UCSD-AML1 (cell line): ENCODE data around the gene RSPO3.

Experiments
- DNase-seq: peaks from one replicate; lab custom pipeline; 2025; ENCODE audit not compliant: unreplicated experiment; lab: John Stamatoyannopoulos, UW

The RSPO3 gene

DNA sequence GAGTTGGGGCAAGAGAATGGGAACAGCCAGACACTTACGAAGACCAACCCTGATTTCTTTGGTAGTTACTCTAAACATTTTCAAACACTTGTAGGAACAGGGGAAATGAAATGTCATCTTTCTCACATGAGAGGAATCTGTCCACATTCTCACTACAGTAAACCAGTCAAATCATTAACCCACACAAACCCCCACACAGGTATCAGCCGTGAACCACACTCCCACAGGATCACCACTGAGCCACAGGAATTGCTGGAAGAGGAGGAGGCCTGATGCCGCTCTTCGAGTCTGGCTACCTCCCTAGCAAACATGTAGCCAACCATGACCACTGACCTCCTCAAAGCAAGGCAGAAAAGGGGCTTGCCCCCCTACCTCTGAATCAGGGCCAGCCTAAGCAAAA, 6.9 kb upstream of the RSPO3 start:
- DNase-seq: no peak

DNA sequence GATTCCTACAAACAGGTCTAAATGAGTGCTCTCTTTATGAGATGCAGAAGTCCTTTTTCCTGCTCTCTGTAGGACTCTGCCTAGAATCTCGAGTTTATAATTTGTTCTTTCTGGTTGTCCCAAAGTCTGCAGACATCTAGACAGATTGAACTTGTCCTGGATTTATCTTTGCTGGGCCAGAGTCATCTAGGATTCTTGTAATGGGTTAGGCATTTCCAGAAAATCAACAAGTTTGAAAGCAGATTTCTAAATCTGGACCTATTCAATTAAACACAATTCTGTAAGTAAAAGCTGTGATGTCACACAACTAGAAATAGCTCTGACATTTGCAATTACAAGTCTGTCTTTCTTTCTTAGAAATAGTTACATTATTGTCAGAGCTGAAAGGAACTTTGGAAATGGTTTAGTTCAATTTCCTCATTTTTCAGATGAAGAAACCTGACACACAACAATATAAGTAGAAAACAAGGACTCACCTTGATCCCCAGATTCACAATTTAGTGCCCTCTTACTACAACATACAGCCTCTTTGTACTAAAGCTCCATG, 4.2 kb upstream of the RSPO3 start:
- DNase-seq: no peak

DNA sequence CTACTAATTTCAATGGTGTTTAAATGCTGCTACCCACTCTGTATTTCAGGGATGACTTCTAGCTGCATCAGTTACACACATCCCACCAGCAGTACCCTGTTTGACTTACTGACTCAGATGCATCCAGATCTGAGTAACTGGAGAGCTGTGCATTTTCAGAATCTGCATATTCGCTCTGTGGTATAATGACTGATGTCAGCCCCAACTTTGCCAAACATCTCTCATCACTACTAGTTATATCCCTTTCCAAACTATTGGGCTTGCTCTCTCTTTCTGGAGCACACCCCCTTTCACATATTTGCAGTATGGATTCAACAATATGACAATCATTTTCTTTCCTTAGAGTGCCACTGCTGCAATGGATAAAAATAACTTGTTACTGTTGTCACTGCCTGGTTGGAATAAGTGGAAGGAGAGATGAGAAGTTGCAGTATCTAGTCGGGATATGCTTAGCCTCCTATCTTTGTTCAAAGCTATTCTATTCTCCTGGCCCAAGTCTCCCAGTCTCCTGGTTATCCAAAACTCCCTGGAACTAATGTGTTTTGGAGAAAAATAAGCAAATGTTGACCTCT, 3.3 kb upstream of the RSPO3 start:
- DNase-seq: no peak

GRCh38 chr6:127115746-127116145, 2.7 kb upstream of the RSPO3 start:
- DNase-seq: no peak

GRCh38 chr6:127117979-127118297, 533 bp upstream of the RSPO3 start:
- no peak for DNase-seq

GRCh38 chr6:127119102-127120022, 891 bp downstream of the RSPO3 start:
- DNase-seq: no peak

- DNase-seq: no peak
Measured at GRCh38 chr6:127120023-127120786, 1.7 kb downstream of the RSPO3 start.

DNA sequence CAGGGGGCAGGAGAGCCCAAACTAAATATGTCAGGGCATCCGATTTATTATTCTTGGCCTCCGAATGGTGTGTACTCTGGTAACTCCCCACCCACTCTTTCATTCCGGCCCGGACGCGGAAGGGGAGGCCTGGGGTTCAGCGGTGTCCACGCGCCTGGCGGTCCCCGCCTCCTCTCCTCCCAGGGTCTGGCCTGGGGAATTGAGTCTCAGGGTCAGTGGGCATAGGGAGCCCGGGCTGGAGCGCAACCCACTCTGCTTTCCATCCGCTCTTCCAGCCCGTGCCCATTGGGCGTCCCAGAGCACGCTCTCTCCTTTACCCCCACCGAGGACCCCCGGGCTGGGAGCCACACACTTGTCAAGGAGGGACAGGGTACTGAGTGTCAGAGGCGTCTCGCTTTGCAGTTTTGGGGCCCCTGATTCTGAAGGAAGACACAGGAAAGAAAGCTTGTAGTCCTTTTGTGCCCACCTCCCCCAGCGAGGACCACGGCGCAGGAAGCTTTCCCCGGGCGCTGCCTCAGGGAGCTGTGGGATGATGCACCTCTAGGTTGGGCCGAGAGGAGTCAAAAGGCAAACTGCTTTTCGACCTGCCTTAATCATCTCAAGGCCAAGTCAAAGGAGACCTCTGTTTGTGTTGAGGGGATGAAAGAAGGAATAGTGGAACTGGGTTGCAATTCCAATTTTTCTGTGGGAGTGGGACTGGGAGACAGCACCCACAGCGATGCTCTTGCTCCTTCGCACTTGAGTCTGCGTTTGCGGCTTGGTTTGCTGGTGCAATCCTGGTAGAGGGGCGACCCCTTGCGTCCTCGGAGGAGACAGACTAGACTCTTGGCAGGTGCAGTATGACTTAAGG, 2.5 kb downstream of the RSPO3 start:
- peak; percentile 39 for DNase-seq

DNA sequence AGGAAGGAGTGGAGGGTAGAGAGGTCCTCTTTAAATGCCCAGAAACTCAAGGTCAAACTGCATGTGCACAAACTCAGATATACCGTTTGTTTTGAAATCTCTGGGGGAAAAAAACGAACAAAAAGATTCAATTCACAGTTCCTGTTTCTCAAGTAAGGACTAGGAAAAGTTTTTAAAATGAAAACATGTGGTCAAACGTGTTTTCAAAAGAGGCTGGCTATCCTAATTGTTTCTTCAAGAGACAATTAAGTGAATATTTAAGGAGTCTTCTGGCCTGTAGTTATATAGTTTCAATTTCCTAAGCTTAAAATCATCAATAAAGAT, 3.1 kb downstream of the RSPO3 start:
- no peak for DNase-seq

DNA sequence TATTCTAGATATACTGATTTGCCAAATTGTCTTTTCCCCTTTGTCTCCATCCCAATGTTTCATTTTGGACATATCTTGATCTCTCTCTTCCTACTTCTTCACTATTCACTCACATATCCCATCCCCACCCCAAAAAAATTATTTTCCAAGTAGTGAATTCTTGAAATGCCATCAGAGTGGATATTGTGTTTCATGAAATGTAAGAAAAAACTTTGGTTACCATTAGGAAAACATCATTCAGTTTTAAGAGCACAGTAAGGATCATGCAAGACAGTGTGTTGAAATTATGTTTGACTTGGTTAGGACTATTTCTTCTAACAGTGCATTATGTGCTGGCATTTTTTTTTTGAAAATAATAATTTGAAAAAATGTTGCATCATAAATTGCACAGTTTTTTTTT, 5.7 kb downstream of the RSPO3 start:
- DNase-seq: no peak

- no peak for DNase-seq
Measured at GRCh38 chr6:127124680-127125079, 6.2 kb downstream of the RSPO3 start.

GRCh38 chr6:127128066-127128465, 9.6 kb downstream of the RSPO3 start:
- no peak for DNase-seq

DNA sequence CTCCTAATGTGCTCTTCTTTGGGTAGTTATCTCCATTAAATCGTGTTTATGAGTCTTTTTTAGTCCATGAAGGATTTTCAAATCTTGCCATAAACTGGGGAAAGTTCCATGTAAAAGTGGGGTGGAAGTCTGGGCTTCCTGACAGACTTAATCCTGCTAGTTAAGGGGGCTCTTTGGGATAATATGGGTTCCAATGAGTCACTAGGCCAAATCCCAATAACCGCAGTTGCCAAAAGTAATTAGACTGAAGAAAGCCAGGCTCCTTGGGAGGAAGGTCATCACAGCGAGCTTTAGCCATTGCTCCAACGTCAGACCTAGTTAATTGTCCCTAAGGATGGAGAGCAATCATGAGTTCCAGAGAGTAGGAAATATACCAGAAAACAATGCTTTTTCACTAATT, 10.8 kb downstream of the RSPO3 start:
- DNase-seq: no peak

DNA sequence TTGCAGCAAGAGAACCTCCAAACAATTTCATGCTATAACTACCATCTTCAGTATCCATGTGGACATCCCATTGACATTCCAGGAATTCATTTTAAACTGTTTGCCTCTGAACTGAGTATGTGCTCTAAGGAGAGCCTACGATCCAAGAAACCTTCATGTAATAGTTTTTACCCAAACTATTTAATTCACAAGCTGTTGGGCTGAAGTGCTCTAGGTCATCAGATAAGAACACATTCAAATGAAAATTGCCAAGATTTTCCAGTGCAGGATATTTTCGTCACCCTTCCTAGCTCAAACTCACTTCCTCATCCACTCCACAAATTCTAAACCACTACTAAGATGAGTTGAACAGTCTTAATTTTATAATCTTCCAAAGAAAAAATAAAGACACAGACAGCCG, 12.8 kb downstream of the RSPO3 start:
- no peak for DNase-seq

DNA sequence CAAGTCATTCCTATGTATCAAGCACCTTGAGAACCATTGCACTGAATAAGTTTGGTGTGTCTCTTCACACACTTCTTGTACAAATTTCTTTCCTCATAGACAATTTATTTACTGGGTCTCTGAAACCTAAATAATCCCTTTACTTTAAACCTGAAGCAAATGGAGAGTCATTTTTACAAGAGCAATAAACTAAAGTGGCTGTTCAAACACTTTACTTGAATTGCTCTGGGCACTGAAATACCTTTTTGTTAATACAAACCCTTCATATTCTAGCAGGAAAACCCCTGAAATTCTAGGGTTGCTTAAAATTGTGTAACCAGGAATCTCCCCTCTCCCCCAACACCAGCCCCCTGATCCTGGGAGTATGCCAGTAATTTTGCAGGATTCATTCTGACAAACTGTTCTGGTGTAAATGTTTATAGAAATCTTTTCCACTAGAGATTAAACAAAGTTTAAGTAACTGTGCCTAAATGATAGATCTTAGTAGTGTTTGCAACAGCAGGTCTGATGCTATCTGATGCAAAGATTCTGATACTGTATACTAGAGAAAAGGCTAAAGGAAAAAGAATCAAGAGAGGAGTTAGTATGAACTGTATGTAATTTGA, 13.4 kb downstream of the RSPO3 start:
- no peak for DNase-seq

DNA sequence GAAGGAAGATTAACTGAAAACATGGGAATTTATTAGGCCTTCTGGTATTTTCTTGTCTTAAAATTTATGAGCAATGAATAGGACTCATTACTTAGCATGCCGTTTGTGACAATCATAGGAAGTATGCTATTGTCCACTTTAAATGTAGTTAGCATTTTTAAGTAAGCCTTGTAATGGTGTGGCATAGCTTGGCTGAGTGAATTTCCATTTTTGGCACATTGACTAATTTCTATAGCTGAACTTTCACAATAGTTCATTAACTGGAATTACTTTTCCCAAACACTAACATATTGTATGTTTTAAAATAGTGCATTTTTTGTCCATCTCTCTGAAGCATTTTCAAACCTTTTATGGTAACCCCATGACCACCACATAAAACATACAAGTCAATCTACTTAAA, 15.7 kb downstream of the RSPO3 start:
- no peak for DNase-seq

GRCh38 chr6:127136786-127137185, 18.3 kb downstream of the RSPO3 start:
- DNase-seq: no peak

DNA sequence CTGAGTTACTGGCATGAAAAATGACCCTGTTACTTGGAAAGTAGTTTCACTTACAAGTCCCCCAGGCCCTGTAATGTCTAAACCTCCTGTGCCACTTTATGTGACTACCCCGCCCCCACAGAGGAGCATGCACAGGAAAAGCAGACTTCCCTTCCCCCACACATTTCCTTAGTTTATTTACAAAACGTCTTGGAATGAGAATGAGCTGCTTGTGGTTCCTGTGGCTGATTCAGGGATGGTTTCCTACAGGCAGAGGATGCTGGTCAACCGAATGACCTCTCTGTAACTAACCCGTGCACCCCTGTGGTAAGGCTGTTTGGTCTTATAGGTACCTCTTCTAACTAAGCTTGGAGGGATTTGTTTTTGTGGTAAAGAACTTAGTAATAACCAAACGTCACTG, 28.5 kb downstream of the RSPO3 start:
- DNase-seq: peak; percentile 14

DNA sequence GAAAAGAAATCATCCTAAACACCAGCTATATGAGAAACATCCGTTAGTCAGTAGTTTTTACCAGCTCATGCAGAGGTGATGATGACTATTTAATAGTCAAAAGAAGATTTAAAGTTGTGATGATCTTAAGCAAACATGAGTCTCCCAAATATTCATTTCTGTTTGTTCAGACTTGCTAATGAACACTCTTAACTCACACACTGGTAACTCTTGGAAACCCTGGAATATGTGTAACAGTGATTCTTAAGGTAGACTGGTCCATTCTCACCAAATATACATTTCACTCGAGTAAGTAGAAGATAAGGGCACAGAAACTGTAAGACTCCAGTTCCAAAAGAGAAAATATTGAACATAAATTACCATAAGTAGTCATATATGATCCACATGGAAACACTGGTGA, 29.1 kb downstream of the RSPO3 start:
- DNase-seq: no peak

- no peak for DNase-seq
Measured at GRCh38 chr6:127148511-127148910, 30.0 kb downstream of the RSPO3 start.

GRCh38 chr6:127154509-127154908, 36.0 kb downstream of the RSPO3 start:
- no peak for DNase-seq
